HCEC 1CT (cell line): Measurements from ENCODE around the gene PDE2A.

ENCODE experiments used
- DNase-seq: peaks from one replicate; pipeline ENCODE4 v3.0.0-alpha.2; 2017

The PDE2A gene

DNA sequence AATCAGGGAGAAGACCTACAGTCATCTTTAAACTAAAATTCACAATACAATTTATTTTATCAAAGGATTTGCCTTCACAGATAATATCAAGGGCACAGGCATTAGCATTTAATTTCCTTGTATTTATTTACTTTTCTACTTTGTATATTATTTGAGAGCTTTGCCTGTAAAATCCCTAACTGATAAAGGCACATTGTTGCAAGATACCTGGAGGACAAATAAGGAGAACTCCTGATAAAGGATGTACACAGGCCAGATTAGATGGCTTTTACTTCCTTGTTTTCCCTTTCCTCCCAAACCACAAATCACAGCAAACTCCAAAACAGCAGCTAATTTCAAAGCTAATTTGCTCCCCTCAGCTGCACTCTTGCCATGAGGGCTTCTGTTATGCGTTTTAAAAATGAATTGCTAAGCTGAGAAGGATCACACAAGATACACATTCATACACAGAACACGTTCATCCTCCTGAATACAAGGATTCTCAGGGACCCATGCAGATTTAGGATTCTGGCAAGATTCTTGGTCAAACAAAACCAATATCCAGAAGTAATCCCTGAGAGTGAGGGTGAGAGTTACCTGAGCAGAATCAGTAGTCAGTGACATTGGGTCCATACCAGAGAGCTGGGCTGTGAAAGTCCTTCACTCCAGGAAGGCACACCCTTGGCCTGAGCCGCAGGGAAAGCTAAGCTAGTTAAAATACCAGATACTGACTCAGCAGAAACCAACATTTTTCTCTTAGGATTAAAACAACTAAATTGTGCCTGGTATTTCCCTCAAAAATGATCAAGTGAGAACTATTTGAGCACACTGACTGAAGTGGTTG is 139.6 kb downstream of the PDE2A start:
- no peak for DNase-seq

DNA sequence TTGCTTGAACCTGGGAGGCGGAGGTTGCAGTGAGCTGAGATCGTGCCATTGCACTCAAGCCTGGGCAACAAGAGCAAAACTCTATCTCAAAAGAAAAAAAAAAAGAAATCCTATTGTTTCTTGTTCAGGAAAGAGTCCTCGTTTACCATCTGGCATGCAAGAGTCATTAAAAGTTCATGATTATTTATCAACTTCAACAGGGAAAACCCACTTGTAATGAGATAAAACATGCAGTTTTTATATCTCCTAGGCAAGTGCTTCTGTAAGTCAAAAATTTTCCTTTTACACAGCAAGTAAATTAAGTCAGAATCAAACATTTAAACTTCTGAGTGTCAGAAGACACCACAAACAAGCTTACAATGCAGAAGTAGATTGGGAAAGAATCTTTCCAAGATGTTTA is 145.2 kb downstream of the PDE2A start:
- DNase-seq = no peak

DNA sequence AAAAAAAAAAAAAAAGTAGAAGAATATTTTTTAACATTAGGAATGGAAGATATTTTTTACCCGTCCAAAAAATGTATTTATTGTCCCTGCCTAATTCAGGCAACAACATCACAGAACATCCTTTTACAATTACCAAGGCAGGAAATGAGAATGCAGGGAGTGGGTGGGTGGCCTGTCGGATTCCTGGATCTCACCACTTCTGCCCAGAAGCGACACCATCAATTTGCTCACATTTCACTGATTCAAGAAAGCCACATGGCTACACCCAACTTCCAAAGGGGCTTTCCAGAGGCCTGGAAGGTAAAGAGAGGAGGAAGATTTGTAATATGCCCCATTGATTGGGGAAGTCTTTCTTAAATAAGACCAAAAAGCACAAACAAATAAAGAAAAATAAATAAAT is 146.1 kb downstream of the PDE2A start:
- DNase-seq = no peak
